Measurements from ENCODE around the gene DDX50. TPM values are rescaled to one million over a fixed set of nuclear protein-coding genes. Genes with fewer than 3 reads are reported as not detected.
"Not testable (repeated sequence)": the region's sequence is repeated elsewhere in the genome, so short reads cannot be mapped to it uniquely, and the experiment has no call there.

DDX50 gene
- total RNA-seq, 4 donors from 2014 or later, result 17.2 to 25.9 (median 23.7) TPM

GRCh38 chr10:68924593-68924992 lies 23.5 kb downstream of the DDX50 start:
- in situ Hi-C loops (cut with MboI; ENCODE audit: low sequenced_read_pairs in 4 of 4), result loop anchor here in 1 of 4 donors (25.0 kb wide), 1 partner anchor 187 kb away; no protein-coding TSS in a partner anchor
- intact Hi-C loops (cut with DNase I; ENCODE audit: low total_unique reads), result no loop called here
- TF ChIP-seq CTCF (IDR thresholded peaks at IDR 0.05 in 4 of 5, conservative IDR thresholded peaks at IDR 0.05 in 1 of 5), result no peak
- TF ChIP-seq POLR2A (IDR thresholded peaks at IDR 0.05), result no peak
- Histone ChIP-seq H3K4me1 (no peaks in the 10 kb centered on the region), H3K36me3 (peaks cover 0 to 20% of the 10 kb centered on the region in 2 donors), H3K4me3 (no peak overlapping the region), H3K27ac (no peak overlapping the region), H3K27me3 (no peaks in the 10 kb centered on the region), H3K9me3 (no peaks in the 10 kb centered on the region)
- no peak for ATAC-seq
- no peak for DNase-seq

DNA sequence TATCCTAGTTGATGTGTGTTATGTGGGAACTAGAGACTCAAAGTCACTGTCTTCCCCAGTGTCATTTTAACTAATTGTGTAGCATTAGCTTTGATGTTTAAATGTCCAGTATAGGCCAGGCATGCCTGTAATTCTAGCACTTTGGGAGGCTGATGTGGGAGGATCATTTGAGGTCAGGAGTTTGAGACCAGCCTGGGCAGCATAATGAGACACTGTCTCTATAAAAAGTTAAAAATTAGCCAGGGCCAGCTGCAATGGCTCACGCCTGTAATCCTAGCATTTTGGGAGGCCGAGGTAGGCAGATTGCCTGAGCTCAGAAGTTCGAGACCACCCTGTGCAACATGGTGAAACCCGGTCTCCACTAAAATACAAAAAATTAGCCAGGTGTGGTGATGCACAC lies 24.4 kb downstream of the DDX50 start:
- Histone ChIP-seq H3K9me3 (no peaks in the 10 kb centered on the region), H3K27ac (no peak overlapping the region), H3K27me3 (no peaks in the 10 kb centered on the region), H3K4me1 (no peaks in the 10 kb centered on the region), H3K4me3 (no peak overlapping the region), H3K36me3 (peaks cover 0 to 16% of the 10 kb centered on the region in 2 donors)
- in situ Hi-C loops (cut with MboI; ENCODE audit: low sequenced_read_pairs in 4 of 4) (no loop called here), intact Hi-C loops (cut with DNase I; ENCODE audit: low total_unique reads) (no loop called here)
- ATAC-seq (no peak), DNase-seq (no peak)
- no peak for TF ChIP-seq POLR2A (IDR thresholded peaks at IDR 0.05)
- TF ChIP-seq CTCF (IDR thresholded peaks at IDR 0.05 in 4 of 5, conservative IDR thresholded peaks at IDR 0.05 in 1 of 5), result no peak

- H3K27ac ChIP-seq; H3K4me3 ChIP-seq; in situ Hi-C loops (cut with MboI; ENCODE audit: low sequenced_read_pairs in 4 of 4); DNase-seq; H3K27me3 ChIP-seq; intact Hi-C loops (cut with DNase I; ENCODE audit: low total_unique reads); ATAC-seq; H3K4me1 ChIP-seq; H3K9me3 ChIP-seq: not testable (repeated sequence)
- peaks cover 0 to 22% of the 10 kb centered on the region in 2 donors for H3K36me3 ChIP-seq
Measured at GRCh38 chr10:68929157-68929556, 28.0 kb downstream of the DDX50 start.

DNA sequence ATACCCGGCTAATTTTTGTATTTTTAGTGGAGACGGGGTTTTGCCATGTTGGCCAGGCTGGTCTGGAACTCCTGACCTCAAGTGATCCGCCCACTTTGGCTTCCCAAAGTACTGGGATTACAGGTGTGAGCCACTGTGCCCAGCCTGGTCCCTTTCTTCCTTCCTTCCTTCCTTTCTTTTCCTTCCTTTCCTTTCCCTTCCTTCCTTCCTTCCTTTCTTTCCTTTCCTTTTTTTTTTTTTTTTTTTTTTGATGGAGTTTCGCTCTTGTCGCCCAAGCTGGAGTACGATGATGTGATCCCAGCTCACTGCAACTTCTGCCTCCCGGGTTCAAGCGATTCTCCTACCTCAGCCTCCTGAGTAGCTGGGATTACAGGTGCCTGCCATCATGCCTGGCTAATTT lies 28.8 kb downstream of the DDX50 start:
- intact Hi-C loops (cut with DNase I; ENCODE audit: low total_unique reads); ATAC-seq; H3K4me3 ChIP-seq; in situ Hi-C loops (cut with MboI; ENCODE audit: low sequenced_read_pairs in 4 of 4); H3K9me3 ChIP-seq; DNase-seq; H3K27me3 ChIP-seq; H3K27ac ChIP-seq; H3K4me1 ChIP-seq: not testable (repeated sequence)
- H3K36me3 ChIP-seq, result peaks cover 0 to 27% of the 10 kb centered on the region in 2 donors

DNA sequence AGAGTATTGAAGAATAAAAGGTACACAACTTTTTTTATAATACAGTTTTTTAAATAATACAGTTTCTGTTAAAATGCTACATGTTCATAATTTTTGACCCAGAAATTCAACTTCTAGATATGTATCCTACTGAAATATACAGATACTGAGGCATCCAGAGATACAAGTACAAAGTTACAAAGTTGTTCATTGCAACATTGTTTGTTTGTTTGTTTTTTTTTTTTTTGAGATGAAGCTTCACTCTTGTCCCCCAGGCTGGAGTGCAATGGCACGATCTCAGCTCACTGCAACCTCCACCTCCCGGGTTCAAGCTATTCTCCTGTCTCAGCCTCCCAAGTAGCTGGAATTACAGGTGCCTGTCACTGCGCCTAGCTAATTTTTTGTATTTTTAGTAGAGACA lies 31.7 kb downstream of the DDX50 start:
- H3K4me1 ChIP-seq; H3K27ac ChIP-seq; H3K9me3 ChIP-seq; ATAC-seq; DNase-seq; in situ Hi-C loops (cut with MboI; ENCODE audit: low sequenced_read_pairs in 4 of 4); intact Hi-C loops (cut with DNase I; ENCODE audit: low total_unique reads); H3K27me3 ChIP-seq; H3K4me3 ChIP-seq: not testable (repeated sequence)
- peaks cover 0 to 27% of the 10 kb centered on the region in 2 donors for H3K36me3 ChIP-seq

GRCh38 chr10:68934994-68935393 lies 33.9 kb downstream of the DDX50 start:
- DNase-seq (no peak), ATAC-seq (no peak)
- no peaks in the 10 kb centered on the region for H3K4me1 ChIP-seq
- no peak overlapping the region for H3K27ac ChIP-seq
- H3K4me3 ChIP-seq, result no peak overlapping the region
- in situ Hi-C loops (cut with MboI; ENCODE audit: low sequenced_read_pairs in 4 of 4) (no loop called here), intact Hi-C loops (cut with DNase I; ENCODE audit: low total_unique reads) (no loop called here)
- H3K27me3 ChIP-seq, result no peaks in the 10 kb centered on the region
- peaks cover 0 to 27% of the 10 kb centered on the region in 2 donors for H3K36me3 ChIP-seq
- no peaks in the 10 kb centered on the region for H3K9me3 ChIP-seq
- TF ChIP-seq POLR2A (IDR thresholded peaks at IDR 0.05) (no peak), CTCF (IDR thresholded peaks at IDR 0.05 in 4 of 5, conservative IDR thresholded peaks at IDR 0.05 in 1 of 5) (no peak)
